ENCODE data around the gene ALOX12. TPM values are rescaled to one million over a fixed set of nuclear protein-coding genes. Genes with fewer than 3 reads are reported as not detected.
A peak's percentile ranks its signal among the peaks of the same experiment; 100 is the strongest.

The ALOX12 gene
- polyA plus RNA-seq, 1 experiment: not detected

DNA sequence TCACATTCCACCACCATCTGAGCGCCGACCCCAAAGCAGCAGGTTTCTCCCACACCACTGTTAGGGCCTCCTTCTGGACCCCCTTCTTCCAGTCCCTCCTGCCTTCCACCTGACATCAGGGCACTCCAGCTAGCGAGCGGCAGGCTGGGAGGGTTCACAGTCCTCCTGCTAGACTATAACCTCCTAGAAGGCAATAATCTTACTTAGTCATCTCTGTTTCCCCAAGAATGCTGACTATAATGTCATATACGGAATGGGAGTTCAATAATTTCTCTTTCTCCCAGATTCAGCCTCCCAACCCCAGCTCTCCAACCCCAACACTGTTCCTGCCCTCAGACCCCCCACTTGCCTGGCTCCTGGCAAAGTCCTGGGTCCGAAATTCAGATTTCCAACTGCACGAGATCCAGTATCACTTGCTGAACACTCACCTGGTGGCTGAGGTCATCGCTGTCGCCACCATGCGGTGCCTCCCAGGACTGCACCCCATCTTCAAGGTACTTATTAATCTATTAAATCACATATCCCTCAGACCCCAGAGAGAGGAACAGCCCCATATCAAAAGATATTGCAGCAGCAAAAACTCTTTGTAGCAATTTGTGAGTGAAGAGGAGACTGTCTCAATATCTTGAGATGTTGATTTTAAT, 5.6 kb downstream of the ALOX12 start:
- Histone ChIP-seq H3K27me3 (ENCODE audit: control insufficient read depth, insufficient read depth, low read length) (no peaks in the 10 kb centered on the region), H3K36me3 (ENCODE audit: control insufficient read depth, insufficient read depth, low read length) (peaks cover 16% of the 10 kb centered on the region), H3K4me3 (ENCODE audit: low read depth, low read length) (no peak overlapping the region)
- TF ChIP-seq, protein P1, sequence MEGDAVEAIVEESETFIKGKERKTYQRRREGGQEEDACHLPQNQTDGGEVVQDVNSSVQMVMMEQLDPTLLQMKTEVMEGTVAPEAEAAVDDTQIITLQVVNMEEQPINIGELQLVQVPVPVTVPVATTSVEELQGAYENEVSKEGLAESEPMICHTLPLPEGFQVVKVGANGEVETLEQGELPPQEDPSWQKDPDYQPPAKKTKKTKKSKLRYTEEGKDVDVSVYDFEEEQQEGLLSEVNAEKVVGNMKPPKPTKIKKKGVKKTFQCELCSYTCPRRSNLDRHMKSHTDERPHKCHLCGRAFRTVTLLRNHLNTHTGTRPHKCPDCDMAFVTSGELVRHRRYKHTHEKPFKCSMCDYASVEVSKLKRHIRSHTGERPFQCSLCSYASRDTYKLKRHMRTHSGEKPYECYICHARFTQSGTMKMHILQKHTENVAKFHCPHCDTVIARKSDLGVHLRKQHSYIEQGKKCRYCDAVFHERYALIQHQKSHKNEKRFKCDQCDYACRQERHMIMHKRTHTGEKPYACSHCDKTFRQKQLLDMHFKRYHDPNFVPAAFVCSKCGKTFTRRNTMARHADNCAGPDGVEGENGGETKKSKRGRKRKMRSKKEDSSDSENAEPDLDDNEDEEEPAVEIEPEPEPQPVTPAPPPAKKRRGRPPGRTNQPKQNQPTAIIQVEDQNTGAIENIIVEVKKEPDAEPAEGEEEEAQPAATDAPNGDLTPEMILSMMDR (IDR thresholded peaks at IDR 0.05; ENCODE audit: insufficient read depth, low read depth, low read length): peak; percentile 64
- ChIA-PET POLR2A (no interaction called here), CTCF (interaction anchor here (1.0 to 13.5 kb wide), 7 partner anchors 9 to 546 kb away, joined by 3 to 183 read pairs (median 3); partner anchors contain the start of gene RNASEK)
- no peak for DNase-seq (ENCODE audit: low read depth)

DNA sequence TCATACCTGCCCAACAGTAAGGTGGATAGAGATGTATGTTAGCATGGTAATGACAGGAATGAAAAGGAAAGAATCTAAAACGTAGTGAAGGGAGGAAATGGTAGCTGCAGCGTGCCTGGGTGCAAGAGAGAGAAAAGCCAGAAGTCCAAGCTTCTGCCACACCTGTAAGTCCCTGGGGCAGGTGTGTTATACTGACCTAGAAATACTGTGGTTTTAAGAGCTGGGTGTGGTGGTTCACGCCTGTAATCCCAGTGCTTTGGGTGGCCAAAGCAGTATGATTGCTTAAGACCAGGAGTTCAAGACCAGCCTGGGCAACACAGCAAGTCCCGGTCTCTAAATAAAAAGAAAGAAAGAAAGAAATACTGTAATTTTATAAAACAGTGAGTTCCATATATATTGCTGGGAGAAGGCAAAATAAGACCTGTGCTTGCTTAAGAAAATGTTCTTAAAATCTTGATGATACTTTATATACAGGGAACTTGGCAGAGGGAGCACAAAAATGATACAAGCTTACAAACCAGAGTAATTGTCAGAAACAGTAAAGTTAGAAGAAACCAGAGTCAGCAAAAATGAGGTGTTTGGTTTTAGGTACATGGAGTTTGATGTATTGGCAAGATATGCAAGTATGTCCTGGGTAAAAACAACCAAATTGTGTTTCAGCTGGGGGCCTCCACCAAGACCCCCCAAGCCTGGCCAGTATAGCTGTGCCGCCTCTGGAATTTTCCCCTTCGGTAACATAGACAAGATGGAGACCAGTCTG, 6.6 kb downstream of the ALOX12 start:
- TF ChIP-seq, protein P1 (IDR thresholded peaks at IDR 0.05; ENCODE audit: insufficient read depth, low read depth, low read length): no peak
- Histone ChIP-seq H3K27me3 (ENCODE audit: control insufficient read depth, insufficient read depth, low read length) (no peaks in the 10 kb centered on the region), H3K4me3 (ENCODE audit: low read depth, low read length) (no peak overlapping the region), H3K36me3 (ENCODE audit: control insufficient read depth, insufficient read depth, low read length) (peaks cover 13% of the 10 kb centered on the region)
- no peak for DNase-seq (ENCODE audit: low read depth)
- POLR2A ChIA-PET: no interaction called here
- CTCF ChIA-PET: interaction anchor here (1.2 to 13.5 kb wide), 6 partner anchors 8 to 336 kb away, joined by 3 to 183 read pairs (median 16); partner anchors contain the start of gene ALOX12

DNA sequence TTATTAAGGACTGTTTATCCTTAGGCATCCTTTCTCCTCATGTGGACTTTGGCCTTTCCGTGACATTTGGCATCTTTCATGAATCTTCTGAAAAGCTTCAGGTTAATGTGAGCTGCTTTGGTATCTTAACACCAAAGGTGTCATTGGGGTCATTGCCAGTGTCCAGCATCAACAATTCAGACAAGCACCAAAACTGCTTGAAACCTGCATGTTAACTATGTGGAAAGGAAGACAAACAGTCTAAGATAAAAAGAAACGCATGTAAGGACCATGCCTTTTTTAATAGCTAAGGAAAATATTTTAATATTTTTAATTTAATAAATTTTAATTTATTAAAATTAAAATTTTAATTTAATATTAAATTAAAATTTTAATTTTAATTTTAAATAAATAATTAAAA, 7.9 kb downstream of the ALOX12 start:
- POLR2A ChIA-PET: no interaction called here
- H3K4me3 ChIP-seq (ENCODE audit: low read depth, low read length): no peak overlapping the region
- peaks cover 12% of the 10 kb centered on the region for H3K36me3 ChIP-seq (ENCODE audit: control insufficient read depth, insufficient read depth, low read length)
- CTCF ChIA-PET: interaction anchor here (0.7 to 13.5 kb wide), 18 partner anchors 9 to 338 kb away, joined by 3 to 183 read pairs (median 7); partner anchors contain the start of gene ALOX12
- DNase-seq (ENCODE audit: low read depth): no peak
- no peaks in the 10 kb centered on the region for H3K27me3 ChIP-seq (ENCODE audit: control insufficient read depth, insufficient read depth, low read length)
- TF ChIP-seq, protein P1 (IDR thresholded peaks at IDR 0.05; ENCODE audit: insufficient read depth, low read depth, low read length): no peak

- TF ChIP-seq, protein P1 (IDR thresholded peaks at IDR 0.05; ENCODE audit: insufficient read depth, low read depth, low read length): peak; percentile 67
- POLR2A ChIA-PET: interaction anchor here (0.6 kb wide), 1 partner anchor 80 kb away, joined by 6 read pairs; no protein-coding TSS in a partner anchor
- no peak for DNase-seq (ENCODE audit: low read depth)
- H3K4me3 ChIP-seq (ENCODE audit: low read depth, low read length): no peak overlapping the region
- peaks cover 9% of the 10 kb centered on the region for H3K36me3 ChIP-seq (ENCODE audit: control insufficient read depth, insufficient read depth, low read length)
- H3K27me3 ChIP-seq (ENCODE audit: control insufficient read depth, insufficient read depth, low read length): no peaks in the 10 kb centered on the region
- CTCF ChIA-PET: interaction anchor here (0.7 to 13.5 kb wide), 22 partner anchors 10 to 339 kb away, joined by 3 to 183 read pairs (median 6); partner anchors contain the start of gene ALOX12
Measured at GRCh38 chr17:7004398-7005253, 8.8 kb downstream of the ALOX12 start.

All from BJ (cell line).